Measurements from ENCODE around the gene SPSB4.

- TF ChIP-seq EZH2 (IDR thresholded peaks at IDR 0.05): no peak
- no peak for TF ChIP-seq POLR2AphosphoS5 (IDR thresholded peaks at IDR 0.05; ENCODE audit: borderline replicate concordance, low read depth, low read length)
Observed at GRCh38 chr3:141030296-141030695, 20.9 kb upstream of the SPSB4 start.
